Upper lobe of left lung (tissue), 6 donors: ENCODE results near the gene FBXL20. TPM values are rescaled to one million over a fixed set of nuclear protein-coding genes. Genes with fewer than 3 reads are reported as not detected.
A peak's percentile ranks its signal among the peaks of the same experiment; 100 is the strongest.

Source experiments
- ATAC-seq, 2 donors: fragments of 200-7000 bp; cut with Tn5 transposase; one replicate each; pipeline ENCODE4 v1.9.1; 2022; ENCODE audit warnings: mild to moderate bottlenecking in 2 of 2, moderate library complexity in 2 of 2; ENCODE audit not compliant: low FRiP score in 2 of 2
- DNase-seq, 2 donors: peaks; one replicate each; pipeline ENCODE4 v3.0.0-alpha.2; 2019 to 2020
- H3K27ac ChIP-seq, 4 donors: fragments of 200-600 bp; sonication (generic); one replicate each; pipeline ENCODE4 v1.5.1; 2016 to 2019
- H3K27me3 ChIP-seq, 4 donors: fragments of 200-600 bp; sonication (generic); one replicate each; pipeline ENCODE4 v1.5.1; 2017 to 2019
- H3K36me3 ChIP-seq, 4 donors: fragments of 200-600 bp; sonication (generic); one replicate each; pipeline ENCODE4 v1.5.1; 2016 to 2019
- H3K4me1 ChIP-seq, 4 donors: fragments of 200-600 bp; sonication (generic); one replicate each; pipeline ENCODE4 v1.5.1; 2018 to 2019
- H3K4me3 ChIP-seq, 4 donors: fragments of 200-600 bp; sonication (generic); one replicate each; pipeline ENCODE4 v1.5.1; 2017 to 2019; ENCODE audit warnings: mild to moderate bottlenecking in 2 of 4, moderate library complexity in 1 of 4
- H3K9me3 ChIP-seq, 4 donors: fragments of 200-600 bp; sonication (generic); one replicate each; pipeline ENCODE4 v1.5.1; 2018 to 2019
- CTCF ChIP-seq, 6 experiments: fragments of 450-650 bp in 4 of 6; fragments of 200-600 bp in 2 of 6; sonication (generic) in 2 of 6; IDR thresholded peaks; one replicate each; pipeline ENCODE4 v1.5.1; 2016 to 2019; ENCODE audit warnings: antibody characterized with exemption in 6 of 6
- EP300 ChIP-seq, 4 donors: sonication (generic); formaldehyde crosslinking; IDR thresholded peaks; one replicate each; pipeline ENCODE4 v1.5.1; 2017; ENCODE audit warnings: antibody characterized with exemption in 4 of 4, control low read depth in 2 of 4
- POLR2A ChIP-seq, 4 donors: fragments of 450-650 bp; IDR thresholded peaks; one replicate each; pipeline ENCODE4 v1.5.1; 2016 to 2017; ENCODE audit warnings: antibody characterized with exemption in 4 of 4, mild to moderate bottlenecking in 2 of 4
- POLR2AphosphoS5 ChIP-seq, 2 donors: sonication (generic); formaldehyde crosslinking; IDR thresholded peaks; one replicate each; pipeline ENCODE4 v1.5.1; 2017; ENCODE audit warnings: antibody characterized with exemption in 2 of 2
- WGBS, 2 donors: methylation state at CpG; one replicate each; pipeline ENCODE4 v1.1.5; 2017 to 2018; 5-methylcytosine and 5-hydroxymethylcytosine counted together
- total RNA-seq, 6 donors: library from RNA; depleted of rRNA in 4 of 6; stranded (reverse); fragments of >200 nt in 4 of 6; gene quantifications; one replicate each; pipeline versions ENCODE4 v1.1.0 to v1.2.1, GENCODE V29; 2016 to 2021
- donor health status: DM: no; HTN: no; CAD: no; lungs with moderate emphysema.
- donor health status: DM: no; HTN: yes; CAD: no; lungs with severe emphysema.

Gene FBXL20
- total RNA-seq, 6 donors from 2014 or later, result 7.6 to 53.4 (median 30.4) TPM

DNA sequence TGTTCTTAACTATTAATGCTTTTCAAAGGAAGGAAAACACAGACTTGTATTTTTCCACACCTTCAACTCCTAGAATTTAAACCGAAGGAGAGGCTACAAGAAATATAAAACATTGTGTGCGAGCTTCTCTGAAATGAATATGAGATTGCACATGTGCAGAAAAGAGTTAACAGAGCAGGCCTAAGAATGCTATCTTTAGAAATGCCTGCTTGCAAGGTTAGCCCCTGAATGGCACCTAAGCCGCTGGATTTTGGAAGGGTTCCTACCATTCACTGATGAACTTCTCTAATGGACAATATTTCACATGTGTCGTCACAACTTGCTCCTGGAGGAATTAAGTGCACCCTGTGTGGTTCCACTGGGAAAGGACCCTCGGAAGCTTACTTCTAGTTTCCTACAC lies 69.3 kb downstream of the FBXL20 start:
- no peak for ATAC-seq
- H3K36me3 ChIP-seq, result no peaks in the 10 kb centered on the region
- WGBS, 2 donors, result 90 to 96% methylated on average over 5 of the region's 5 CpGs
- peaks cover 5 to 19% (median 14%) of the 10 kb centered on the region in 4 donors for H3K4me1 ChIP-seq
- no peak for DNase-seq
- no peak overlapping the region for H3K4me3 ChIP-seq
- no peak for TF ChIP-seq POLR2A (IDR thresholded peaks at IDR 0.05)
- TF ChIP-seq EP300 (IDR thresholded peaks at IDR 0.05), result no peak
- TF ChIP-seq CTCF (IDR thresholded peaks at IDR 0.05), result no peak
- no peak for TF ChIP-seq POLR2AphosphoS5 (IDR thresholded peaks at IDR 0.05)
- no peaks in the 10 kb centered on the region for H3K9me3 ChIP-seq
- no peaks in the 10 kb centered on the region for H3K27me3 ChIP-seq
- no peak overlapping the region for H3K27ac ChIP-seq

GRCh38 chr17:39328815-39329214 lies 72.6 kb downstream of the FBXL20 start:
- no peak for ATAC-seq
- TF ChIP-seq EP300 (IDR thresholded peaks at IDR 0.05) (no peak), CTCF (IDR thresholded peaks at IDR 0.05) (no peak), POLR2A (IDR thresholded peaks at IDR 0.05) (no peak), POLR2AphosphoS5 (IDR thresholded peaks at IDR 0.05) (no peak)
- H3K4me3 ChIP-seq, result no peak overlapping the region
- peaks cover 0 to 4% (median 0%) of the 10 kb centered on the region in 4 donors for H3K4me1 ChIP-seq
- no peak for DNase-seq
- H3K27ac ChIP-seq, result no peak overlapping the region
- H3K9me3 ChIP-seq, result no peaks in the 10 kb centered on the region
- WGBS, 2 donors, result 44 to 71% methylated on average over 1 of the region's 1 CpG
- no peaks in the 10 kb centered on the region for H3K27me3 ChIP-seq
- H3K36me3 ChIP-seq, result no peaks in the 10 kb centered on the region

DNA sequence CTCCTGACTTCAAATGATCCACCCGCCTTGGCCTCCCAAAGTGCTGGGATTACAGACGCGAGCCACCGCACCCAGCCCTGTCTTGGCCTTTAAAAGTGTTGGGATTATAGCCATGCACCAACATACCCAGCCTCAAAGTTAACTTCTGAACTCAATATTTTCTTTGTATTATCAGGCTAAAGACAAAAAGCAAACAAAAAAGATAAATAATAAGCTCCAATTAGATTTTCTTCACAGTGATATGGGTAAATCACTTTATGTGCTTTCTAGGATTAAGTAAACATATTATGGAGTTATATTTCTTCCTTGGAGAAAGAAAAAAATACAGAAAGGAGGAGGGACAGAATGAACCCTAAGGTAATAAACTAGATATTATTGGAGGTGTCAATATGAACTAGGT lies 74.3 kb downstream of the FBXL20 start:
- 98 to 100% methylated on average over 4 of the region's 4 CpGs for WGBS, 2 donors
- TF ChIP-seq POLR2AphosphoS5 (IDR thresholded peaks at IDR 0.05) (no peak), EP300 (IDR thresholded peaks at IDR 0.05) (no peak), CTCF (IDR thresholded peaks at IDR 0.05) (no peak), POLR2A (IDR thresholded peaks at IDR 0.05) (no peak)
- Histone ChIP-seq H3K9me3 (no peaks in the 10 kb centered on the region), H3K4me1 (peaks cover 0 to 4% (median 0%) of the 10 kb centered on the region in 4 donors), H3K27ac (no peak overlapping the region), H3K4me3 (no peak overlapping the region), H3K27me3 (no peaks in the 10 kb centered on the region), H3K36me3 (no peaks in the 10 kb centered on the region)
- no peak for DNase-seq
- ATAC-seq, result no peak

- 66 to 77% methylated on average over 4 of the region's 4 CpGs for WGBS, 2 donors
These were observed 75.7 kb downstream of the FBXL20 start for GRCh38 chr17:39325528-39326240.

More at GRCh38 chr17:39325528-39326240, 75.7 kb downstream of the FBXL20 start:
- Histone ChIP-seq H3K9me3 (no peaks in the 10 kb centered on the region), H3K27me3 (no peaks in the 10 kb centered on the region), H3K27ac (no peak overlapping the region), H3K4me1 (peaks cover 0 to 4% (median 0%) of the 10 kb centered on the region in 4 donors), H3K4me3 (no peak overlapping the region), H3K36me3 (no peaks in the 10 kb centered on the region)
- no peak for DNase-seq
- no peak for TF ChIP-seq EP300 (IDR thresholded peaks at IDR 0.05)
- no peak for TF ChIP-seq POLR2A (IDR thresholded peaks at IDR 0.05)
- no peak for TF ChIP-seq POLR2AphosphoS5 (IDR thresholded peaks at IDR 0.05)
- no peak for TF ChIP-seq CTCF (IDR thresholded peaks at IDR 0.05)
- ATAC-seq, result peak in 1 of 2 donors; percentile 50
